Neural progenitor cell (in vitro differentiated cells): ENCODE results near the gene IL12B.
"Not testable (repeated sequence)": the region's sequence is repeated elsewhere in the genome, so short reads cannot be mapped to it uniquely, and the experiment has no call there.

Experiments
- EZH2 ChIP-seq: fragments of 200-600 bp; sonication (generic); IDR thresholded peaks from 2 replicates; pipeline ENCODE4 v1.6.1; 2017; ENCODE audit warnings: antibody characterized with exemption, mild to moderate bottlenecking, moderate library complexity
- EZH2phosphoT487 ChIP-seq: fragments of 200-600 bp; sonication (generic); IDR thresholded peaks from 2 replicates; pipeline ENCODE4 v1.6.1; 2017; ENCODE audit warnings: antibody characterized with exemption
- TF ChIP-seq, protein P1 (sequence below): fragments of 200-600 bp; sonication (generic); IDR thresholded peaks from 2 replicates; pipeline ENCODE4 v1.5.1; 2017; ENCODE audit warnings: antibody characterized with exemption, mild to moderate bottlenecking

DNA sequence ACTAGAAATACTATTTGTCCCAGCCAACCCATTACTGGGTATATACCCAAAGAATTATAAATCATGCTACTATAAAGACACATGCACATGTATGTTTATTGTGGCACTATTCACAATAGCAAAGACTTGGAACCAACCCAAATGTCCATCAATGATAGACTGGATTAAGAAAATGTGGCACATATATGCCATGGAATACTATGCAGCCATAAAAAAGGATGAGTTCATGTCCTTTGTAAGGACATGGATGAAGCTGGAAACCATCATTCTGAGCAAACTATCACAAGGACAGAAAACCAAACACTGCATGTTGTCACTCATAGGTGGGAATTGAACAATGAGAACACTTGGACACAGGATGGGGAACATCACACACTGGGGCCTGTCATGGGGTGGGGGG is 20.4 kb upstream of the IL12B start:
- TF ChIP-seq EZH2phosphoT487, EZH2: not testable (repeated sequence)
- TF ChIP-seq, protein P1, sequence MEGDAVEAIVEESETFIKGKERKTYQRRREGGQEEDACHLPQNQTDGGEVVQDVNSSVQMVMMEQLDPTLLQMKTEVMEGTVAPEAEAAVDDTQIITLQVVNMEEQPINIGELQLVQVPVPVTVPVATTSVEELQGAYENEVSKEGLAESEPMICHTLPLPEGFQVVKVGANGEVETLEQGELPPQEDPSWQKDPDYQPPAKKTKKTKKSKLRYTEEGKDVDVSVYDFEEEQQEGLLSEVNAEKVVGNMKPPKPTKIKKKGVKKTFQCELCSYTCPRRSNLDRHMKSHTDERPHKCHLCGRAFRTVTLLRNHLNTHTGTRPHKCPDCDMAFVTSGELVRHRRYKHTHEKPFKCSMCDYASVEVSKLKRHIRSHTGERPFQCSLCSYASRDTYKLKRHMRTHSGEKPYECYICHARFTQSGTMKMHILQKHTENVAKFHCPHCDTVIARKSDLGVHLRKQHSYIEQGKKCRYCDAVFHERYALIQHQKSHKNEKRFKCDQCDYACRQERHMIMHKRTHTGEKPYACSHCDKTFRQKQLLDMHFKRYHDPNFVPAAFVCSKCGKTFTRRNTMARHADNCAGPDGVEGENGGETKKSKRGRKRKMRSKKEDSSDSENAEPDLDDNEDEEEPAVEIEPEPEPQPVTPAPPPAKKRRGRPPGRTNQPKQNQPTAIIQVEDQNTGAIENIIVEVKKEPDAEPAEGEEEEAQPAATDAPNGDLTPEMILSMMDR = not testable (repeated sequence)
